ENCODE data around the gene L1TD1. TPM values are rescaled to one million over a fixed set of nuclear protein-coding genes. Genes with fewer than 3 reads are reported as not detected.

The L1TD1 gene
- total RNA-seq, 1 experiment from 2014 or later: 0.20 TPM

DNA sequence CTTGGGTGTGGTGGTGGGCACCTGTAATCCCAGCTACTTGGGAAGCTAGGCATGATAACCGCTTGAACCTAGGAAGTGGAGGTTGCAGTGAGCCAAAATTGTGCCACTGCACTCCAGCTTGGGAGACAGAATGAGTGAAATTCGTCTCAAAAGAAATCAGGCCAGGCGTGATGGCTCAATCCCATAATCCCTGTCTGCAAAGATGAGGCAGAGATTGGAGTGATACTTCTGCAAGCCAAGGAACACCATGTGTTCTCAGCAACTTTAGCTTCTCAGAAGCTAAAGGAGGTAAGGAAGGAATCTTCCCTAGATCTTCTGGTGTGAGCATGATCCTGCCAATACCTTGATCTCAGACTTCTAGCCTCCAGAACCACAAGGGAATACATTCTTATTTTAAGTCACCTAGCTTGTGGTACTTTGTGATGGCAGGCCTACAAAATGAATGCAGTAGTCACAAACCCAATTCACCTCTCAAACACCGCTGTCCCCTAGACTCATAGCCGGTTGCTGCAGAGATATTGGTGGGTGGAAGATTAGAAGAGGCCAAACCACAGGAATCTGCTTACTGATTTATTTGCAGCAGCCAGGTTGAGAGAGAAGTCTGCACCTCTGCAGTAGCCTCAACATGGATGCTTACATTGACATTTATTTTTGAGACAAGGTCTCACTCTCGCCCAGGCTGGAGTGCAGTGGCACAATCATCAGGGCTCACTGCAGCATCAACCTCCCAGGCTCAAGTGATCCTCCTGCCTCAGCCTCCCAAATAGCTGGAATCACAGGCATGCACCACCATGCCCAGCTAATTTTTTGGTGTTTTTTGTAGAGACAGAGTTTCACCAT lies 18.6 kb downstream of the L1TD1 start:
- H3K4me1 ChIP-seq (ENCODE audit: control insufficient read depth in 1 of 2, insufficient read depth in 2 of 2, low read length in 2 of 2): peaks cover 0 to 6% of the 10 kb centered on the region in 2 experiments; a peak in 2 of 4 replicates
- no peak overlapping the region for H3K4me2 ChIP-seq (ENCODE audit: low read length)
- H2AFZ ChIP-seq (ENCODE audit: low read depth, low read length, poor library complexity, severe bottlenecking): no peak overlapping the region
- TF ChIP-seq EZH2phosphoT487 (IDR thresholded peaks at IDR 0.05; ENCODE audit: borderline replicate concordance) (no peak), RAD21 (IDR thresholded peaks at IDR 0.05; ENCODE audit: low read depth) (no peak)
- H4K20me1 ChIP-seq (ENCODE audit: insufficient read depth): no peaks in the 10 kb centered on the region
- ATAC-seq: no peak
- H3K4me3 ChIP-seq (replicated peaks in 1 of 2; ENCODE audit: low read depth in 1 of 2, low read length in 2 of 2): no peak overlapping the region
- H3K79me2 ChIP-seq (ENCODE audit: insufficient read depth, low read length): no peaks in the 10 kb centered on the region
- DNase-seq (ENCODE audit: low read depth, low spot score): no peak
- peaks cover 4 to 16% of the 10 kb centered on the region in 2 experiments; a peak in 3 of 4 replicates for H3K9me3 ChIP-seq (ENCODE audit: control insufficient read depth in 1 of 2, insufficient read depth in 1 of 2, low read depth in 1 of 2, low read length in 2 of 2)
- H3K27me3 ChIP-seq (ENCODE audit: insufficient read depth, low read length): no peaks in the 10 kb centered on the region
- H3K27ac ChIP-seq (ENCODE audit: low read depth, low read length): no peak overlapping the region
- ChIA-PET POLR2A (no interaction called here), RAD21 (ENCODE audit: low non-redundant PET in 1 of 2, low total read pairs in 2 of 2, uncharacterized antibody in 2 of 2, unreplicated experiment in 2 of 2) (no interaction called here), CTCF (no interaction called here)
- intact Hi-C loops (cut with micrococcal nuclease): no loop called here
- no peaks in the 10 kb centered on the region for H3K36me3 ChIP-seq (ENCODE audit: control insufficient read depth in 1 of 2, insufficient read depth in 2 of 2, low read length in 2 of 2)
- H3K9me2 ChIP-seq (ENCODE audit: insufficient read depth): no peaks in the 10 kb centered on the region
- BruUV-seq (replicated peaks): no TSS peak
- H3K9ac ChIP-seq (ENCODE audit: low read length): no peak overlapping the region

DNA sequence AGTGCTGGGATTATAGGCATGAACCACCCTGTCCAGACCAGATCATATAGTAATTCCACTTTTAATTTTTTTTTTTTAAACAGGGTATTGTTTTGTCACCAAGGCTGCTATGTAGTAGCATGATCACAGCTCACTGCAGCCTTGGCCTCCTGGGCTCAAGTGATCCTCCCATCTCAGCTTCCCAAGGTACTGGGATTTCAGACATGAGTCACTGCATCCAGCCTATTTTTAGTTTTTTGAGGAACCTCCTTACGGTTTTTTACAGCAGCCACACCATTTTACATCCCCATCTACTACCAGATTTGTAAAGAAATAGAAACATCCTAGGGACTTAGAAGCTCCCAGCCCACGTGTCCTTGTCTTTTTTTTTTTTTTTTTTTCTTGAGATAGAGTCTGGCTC lies 24.0 kb downstream of the L1TD1 start:
- Histone ChIP-seq H3K27me3 (ENCODE audit: insufficient read depth, low read length) (no peaks in the 10 kb centered on the region), H3K79me2 (ENCODE audit: insufficient read depth, low read length) (no peaks in the 10 kb centered on the region), H3K9me2 (ENCODE audit: insufficient read depth) (no peaks in the 10 kb centered on the region), H3K27ac (ENCODE audit: low read depth, low read length) (no peak overlapping the region), H3K36me3 (ENCODE audit: control insufficient read depth in 1 of 2, insufficient read depth in 2 of 2, low read length in 2 of 2) (no peaks in the 10 kb centered on the region), H4K20me1 (ENCODE audit: insufficient read depth) (no peaks in the 10 kb centered on the region), H2AFZ (ENCODE audit: low read depth, low read length, poor library complexity, severe bottlenecking) (no peak overlapping the region), H3K4me1 (ENCODE audit: control insufficient read depth in 1 of 2, insufficient read depth in 2 of 2, low read length in 2 of 2) (no peaks in the 10 kb centered on the region), H3K4me3 (replicated peaks in 1 of 2; ENCODE audit: low read depth in 1 of 2, low read length in 2 of 2) (no peak overlapping the region), H3K9me3 (ENCODE audit: control insufficient read depth in 1 of 2, insufficient read depth in 1 of 2, low read depth in 1 of 2, low read length in 2 of 2) (no peaks in the 10 kb centered on the region), H3K9ac (ENCODE audit: low read length) (no peak overlapping the region), H3K4me2 (ENCODE audit: low read length) (no peak overlapping the region)
- TF ChIP-seq TCF7L2 (IDR thresholded peaks at IDR 0.05; ENCODE audit: borderline replicate concordance, extremely low read depth, insufficient read depth, insufficient read length) (no peak), ZFX (IDR thresholded peaks at IDR 0.05) (no peak), EZH2 (IDR thresholded peaks at IDR 0.05) (no peak), RAD21 (IDR thresholded peaks at IDR 0.05; ENCODE audit: low read depth) (no peak), POLR2AphosphoS5 (IDR thresholded peaks at IDR 0.05; ENCODE audit: low read depth, low read length) (no peak), SRF (IDR thresholded peaks at IDR 0.05; ENCODE audit: low read depth) (no peak), EZH2phosphoT487 (IDR thresholded peaks at IDR 0.05; ENCODE audit: borderline replicate concordance) (no peak), FOSL1 (IDR thresholded peaks at IDR 0.05; ENCODE audit: low read depth) (no peak), YY1 (IDR thresholded peaks at IDR 0.05; ENCODE audit: extremely low read depth, insufficient replicate concordance, low read depth, low read length) (no peak), ZNF274 (IDR thresholded peaks at IDR 0.05; ENCODE audit: low read depth, low read length) (no peak)
- TF ChIP-seq, protein P1, sequence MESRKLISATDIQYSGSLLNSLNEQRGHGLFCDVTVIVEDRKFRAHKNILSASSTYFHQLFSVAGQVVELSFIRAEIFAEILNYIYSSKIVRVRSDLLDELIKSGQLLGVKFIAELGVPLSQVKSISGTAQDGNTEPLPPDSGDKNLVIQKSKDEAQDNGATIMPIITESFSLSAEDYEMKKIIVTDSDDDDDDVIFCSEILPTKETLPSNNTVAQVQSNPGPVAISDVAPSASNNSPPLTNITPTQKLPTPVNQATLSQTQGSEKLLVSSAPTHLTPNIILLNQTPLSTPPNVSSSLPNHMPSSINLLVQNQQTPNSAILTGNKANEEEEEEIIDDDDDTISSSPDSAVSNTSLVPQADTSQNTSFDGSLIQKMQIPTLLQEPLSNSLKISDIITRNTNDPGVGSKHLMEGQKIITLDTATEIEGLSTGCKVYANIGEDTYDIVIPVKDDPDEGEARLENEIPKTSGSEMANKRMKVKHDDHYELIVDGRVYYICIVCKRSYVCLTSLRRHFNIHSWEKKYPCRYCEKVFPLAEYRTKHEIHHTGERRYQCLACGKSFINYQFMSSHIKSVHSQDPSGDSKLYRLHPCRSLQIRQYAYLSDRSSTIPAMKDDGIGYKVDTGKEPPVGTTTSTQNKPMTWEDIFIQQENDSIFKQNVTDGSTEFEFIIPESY (IDR thresholded peaks at IDR 0.05; ENCODE audit: extremely low read depth, insufficient replicate concordance, low read length): no peak
- TF ChIP-seq, protein P2, sequence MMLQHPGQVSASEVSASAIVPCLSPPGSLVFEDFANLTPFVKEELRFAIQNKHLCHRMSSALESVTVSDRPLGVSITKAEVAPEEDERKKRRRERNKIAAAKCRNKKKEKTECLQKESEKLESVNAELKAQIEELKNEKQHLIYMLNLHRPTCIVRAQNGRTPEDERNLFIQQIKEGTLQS (IDR thresholded peaks at IDR 0.05): no peak
- ATAC-seq: no peak
- DNase-seq (ENCODE audit: low read depth, low spot score): no peak
- RAD21 ChIA-PET (ENCODE audit: low non-redundant PET in 1 of 2, low total read pairs in 2 of 2, uncharacterized antibody in 2 of 2, unreplicated experiment in 2 of 2): no interaction called here
- CTCF ChIA-PET: no interaction called here
- intact Hi-C loops (cut with micrococcal nuclease): no loop called here
- POLR2A ChIA-PET: no interaction called here
- BruUV-seq (replicated peaks): no TSS peak
